ENCODE results near the gene CLSTN1.

- TF ChIP-seq POLR2A (IDR thresholded peaks at IDR 0.05; ENCODE audit: low read depth, low read length) (no peak), POLR2AphosphoS5 (IDR thresholded peaks at IDR 0.05; ENCODE audit: low read depth, low read length) (no peak), PAX5 (IDR thresholded peaks at IDR 0.05; ENCODE audit: insufficient read depth, low read length, severe bottlenecking) (no peak), TAF1 (IDR thresholded peaks at IDR 0.05; ENCODE audit: low read depth, low read length) (no peak), SPI1 (IDR thresholded peaks at IDR 0.05; ENCODE audit: low read depth, low read length) (no peak)
Measured at GRCh38 chr1:9871707-9872425, 48.1 kb upstream of the CLSTN1 start.
